Anterior cingulate cortex (tissue), 58 donors: Measurements from ENCODE around the gene LRRTM4.
A peak's percentile ranks its signal among the peaks of the same experiment; 100 is the strongest.

Experiments used
- DNase-seq, 58 donors: peaks; one replicate each; lab custom pipeline; 2025; lab: John Stamatoyannopoulos, UW

The LRRTM4 gene

DNA sequence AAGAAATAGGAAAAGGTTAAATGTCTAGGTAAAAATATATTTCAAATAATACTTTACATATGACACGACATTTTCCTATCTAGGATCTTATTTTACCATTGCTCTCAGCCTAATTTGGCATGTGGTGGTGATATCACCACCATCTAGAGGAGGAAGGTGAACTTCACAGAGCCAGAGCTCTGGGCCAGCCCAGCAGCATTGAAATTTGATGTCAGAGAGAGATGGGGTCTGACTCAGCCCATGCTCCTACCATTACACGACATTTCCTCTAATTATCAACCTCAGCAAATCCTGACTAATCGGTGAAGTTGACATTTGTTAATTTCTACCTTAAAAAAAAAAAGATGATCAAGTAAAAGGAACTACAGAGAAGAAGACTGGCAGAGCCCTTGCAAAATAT is 42.3 kb downstream of the LRRTM4 start:
- no peak for DNase-seq

DNA sequence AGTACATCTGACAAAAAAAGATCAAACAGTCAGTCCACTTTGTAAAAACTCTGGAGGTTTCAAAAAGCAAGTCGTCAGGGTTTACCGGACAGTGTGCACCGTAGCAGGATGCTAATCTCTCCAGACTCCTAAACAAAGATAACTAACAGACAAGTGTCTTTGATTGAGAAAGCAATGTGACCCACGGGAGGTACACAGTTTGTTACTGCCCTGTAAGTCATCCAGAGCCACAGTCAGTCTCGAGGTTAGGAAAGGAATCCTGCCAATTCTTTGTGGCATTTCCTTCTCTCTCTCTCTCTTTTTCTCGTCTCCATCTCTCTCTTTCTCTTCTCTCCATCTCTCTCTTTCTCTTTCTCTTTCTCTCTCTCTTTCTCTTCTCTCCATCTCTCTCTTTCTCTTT is 42.8 kb downstream of the LRRTM4 start:
- no peak for DNase-seq

DNA sequence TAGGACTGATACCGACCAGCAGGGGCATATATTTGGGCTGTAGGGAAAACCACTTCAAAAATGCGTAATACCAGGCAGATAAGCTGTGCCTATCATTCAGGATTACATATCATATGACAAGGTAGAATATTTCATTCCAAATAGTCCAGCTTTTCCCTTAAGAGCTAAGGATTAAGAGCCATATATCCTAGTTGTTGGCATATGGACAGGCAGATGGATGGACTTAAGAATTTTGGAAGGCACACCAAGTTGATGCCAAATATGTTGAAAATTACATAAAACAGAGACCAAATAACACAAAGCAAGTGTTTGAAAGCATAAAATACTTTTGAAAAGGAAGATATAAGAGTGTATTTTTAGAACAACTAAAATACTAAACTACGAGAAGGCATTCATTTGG is 52.1 kb downstream of the LRRTM4 start:
- no peak for DNase-seq

DNA sequence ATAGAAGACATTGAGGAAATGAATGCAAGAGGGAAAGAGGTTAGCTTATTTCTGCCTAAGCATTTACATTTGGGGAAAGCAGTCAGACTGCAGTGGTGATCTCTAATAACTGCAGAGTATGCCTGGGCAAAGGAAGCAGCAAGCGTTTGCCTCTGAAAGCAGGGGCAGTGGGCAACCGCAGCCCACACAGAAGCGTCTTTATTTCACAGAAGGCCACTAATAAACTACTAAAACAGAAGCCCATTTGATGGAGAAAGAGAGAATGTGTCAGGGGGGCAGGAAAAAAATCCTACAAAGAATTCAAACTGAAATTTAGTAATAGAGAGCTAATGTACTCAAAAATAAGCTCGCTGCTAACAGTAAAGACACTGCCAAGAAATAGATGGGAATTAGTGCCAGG is 53.1 kb downstream of the LRRTM4 start:
- peak in 2 of 58 donors; percentile 3 to 10 for DNase-seq

DNA sequence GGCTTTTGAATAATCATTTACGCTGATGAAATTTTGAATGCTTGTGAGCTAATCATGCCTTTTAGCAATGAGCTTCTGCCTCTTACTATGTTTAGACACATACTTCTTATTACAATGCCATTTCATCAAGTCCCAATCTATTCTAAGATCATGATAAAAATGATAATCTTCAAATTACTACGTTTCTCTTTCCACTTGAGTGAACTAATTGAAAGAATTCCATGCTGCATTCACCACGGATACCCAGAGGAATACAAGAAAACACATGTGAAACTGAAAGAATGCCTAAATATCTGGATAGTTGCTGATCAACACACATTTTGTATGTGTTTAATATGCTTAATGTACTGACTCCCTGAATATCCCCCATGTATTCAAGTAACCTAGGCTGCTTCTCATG is 62.3 kb downstream of the LRRTM4 start:
- no peak for DNase-seq

DNA sequence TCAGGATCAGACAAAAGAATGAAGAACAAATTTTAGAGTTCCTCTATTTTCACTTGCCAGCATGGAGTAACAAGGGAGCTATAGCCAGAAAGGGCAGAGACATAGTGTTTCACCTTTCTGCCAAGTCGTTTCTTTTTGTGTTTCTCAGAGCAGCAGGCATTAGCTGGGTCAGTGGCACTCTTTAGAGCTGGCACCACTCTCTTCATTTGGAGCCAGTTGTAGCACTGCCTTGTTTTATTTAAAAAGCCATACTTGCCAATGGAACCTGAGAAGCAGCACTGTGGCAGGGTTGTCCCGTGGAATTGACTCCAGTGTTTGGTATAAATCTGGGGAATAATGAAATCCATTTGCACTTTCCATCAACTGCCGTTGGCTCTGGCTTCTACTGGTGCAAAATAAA is 64.0 kb downstream of the LRRTM4 start:
- peak in 27 of 58 donors; percentile 2 to 80 (median 36) for DNase-seq

DNA sequence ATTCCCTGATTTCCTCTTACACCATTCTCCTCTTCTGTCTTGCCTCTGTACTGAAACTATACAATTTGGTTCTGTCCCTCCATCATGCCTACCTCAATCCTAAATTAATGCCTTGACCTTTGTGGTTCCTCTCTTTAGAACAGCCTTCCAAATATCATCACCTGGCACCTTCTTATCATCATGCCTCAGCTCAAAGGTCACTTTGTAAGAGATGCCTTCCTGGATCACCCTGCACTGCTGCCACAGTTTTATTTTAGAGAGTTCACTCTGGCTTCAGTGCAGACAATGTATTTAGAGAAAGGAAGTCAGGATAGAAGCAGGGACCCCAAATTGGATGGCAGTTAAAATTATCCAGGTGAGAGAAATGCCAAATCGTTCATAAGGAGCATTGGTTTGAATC is 64.5 kb downstream of the LRRTM4 start:
- DNase-seq, result no peak

DNA sequence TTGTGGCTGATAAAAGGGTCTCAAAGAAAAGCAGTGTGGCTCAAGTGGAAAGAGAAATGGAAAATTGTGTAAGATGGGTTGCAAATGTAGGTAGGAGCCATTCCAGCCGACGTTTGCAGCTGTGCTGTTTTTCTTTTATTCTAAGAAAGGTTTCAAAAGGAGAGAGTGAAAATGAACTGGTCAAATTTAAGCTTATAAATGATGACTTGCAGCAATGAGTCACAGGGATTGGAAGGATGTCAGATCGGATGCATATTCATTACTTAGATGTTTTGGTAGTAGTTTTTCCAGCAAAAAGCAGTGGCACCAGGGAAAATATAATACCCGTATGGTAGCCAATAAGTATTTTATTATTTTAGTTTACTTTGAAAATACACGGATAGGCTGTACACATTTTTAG is 79.1 kb downstream of the LRRTM4 start:
- DNase-seq, result no peak

DNA sequence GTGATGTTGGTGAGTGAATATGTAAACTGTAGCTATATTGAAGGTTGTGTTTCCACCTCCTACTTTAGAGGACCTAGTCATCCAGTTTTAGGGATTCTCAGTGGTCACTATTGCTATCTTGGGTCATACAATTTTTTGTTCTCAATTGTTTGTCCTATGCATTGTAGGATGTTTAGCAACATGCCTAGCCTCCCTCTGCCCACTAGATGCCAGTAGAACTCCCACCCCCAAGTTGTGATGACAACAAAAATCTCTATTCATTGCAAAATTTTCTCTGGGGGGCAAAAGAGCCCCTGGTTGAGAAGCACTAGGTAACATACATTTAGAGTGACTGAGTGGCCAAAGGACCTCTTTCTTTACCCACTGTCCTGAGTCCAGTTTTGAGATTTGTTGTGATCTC is 87.3 kb downstream of the LRRTM4 start:
- no peak for DNase-seq

DNA sequence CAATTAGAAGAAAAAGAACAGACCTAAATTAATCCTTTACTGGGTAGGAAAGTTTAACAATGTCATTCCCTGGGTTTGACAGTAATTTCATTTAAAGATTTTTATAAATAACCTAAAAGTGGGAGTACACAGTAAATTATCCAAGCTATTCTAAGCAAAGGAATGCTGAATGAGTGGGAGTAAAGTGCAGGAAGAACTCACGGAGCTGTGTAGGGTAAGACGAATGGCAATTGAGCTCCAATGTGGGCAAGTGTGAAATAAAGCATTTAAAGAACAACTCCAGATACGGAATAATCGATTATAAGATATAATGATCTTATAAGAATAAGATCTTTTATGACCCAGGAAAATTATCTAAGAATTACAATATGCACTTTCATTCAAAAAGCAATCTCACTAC is 93.2 kb downstream of the LRRTM4 start:
- DNase-seq, result no peak

DNA sequence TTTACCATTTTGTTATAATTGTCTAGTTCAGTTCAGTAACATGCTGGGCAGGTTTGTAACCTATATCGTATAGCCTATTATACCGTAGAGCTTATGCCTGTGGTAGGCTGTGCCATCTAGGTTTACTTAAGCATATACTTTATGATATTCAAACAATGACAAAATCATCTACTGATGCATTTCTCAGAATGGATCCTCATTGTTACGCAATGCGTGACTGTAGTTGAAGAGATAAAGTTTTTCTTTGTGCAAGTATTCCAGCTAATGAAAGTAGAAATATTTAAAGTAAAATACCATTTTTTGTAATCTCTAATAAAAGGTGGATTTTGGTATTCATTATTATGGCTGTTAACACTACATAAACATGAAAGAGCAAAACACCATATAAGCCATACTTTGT is 100.2 kb downstream of the LRRTM4 start:
- no peak for DNase-seq

DNA sequence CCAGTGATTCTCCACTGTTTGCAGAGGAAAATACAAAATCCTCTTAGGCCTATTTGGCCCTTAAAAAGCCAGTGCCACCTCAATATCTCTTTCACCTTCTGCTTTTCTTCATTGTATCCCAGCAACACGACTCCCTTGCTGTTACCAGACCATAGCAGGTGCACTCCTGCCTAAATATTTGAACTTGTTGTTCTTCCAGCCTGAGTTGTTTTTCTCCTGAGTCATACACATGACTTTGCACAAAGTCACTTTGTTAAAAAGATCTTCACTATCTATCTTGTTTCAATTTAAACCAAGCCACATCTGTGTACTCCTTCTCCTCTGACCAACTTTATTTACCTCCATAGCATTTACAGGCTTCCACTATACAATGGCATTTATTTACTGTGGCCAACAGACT is 103.6 kb downstream of the LRRTM4 start:
- no peak for DNase-seq

DNA sequence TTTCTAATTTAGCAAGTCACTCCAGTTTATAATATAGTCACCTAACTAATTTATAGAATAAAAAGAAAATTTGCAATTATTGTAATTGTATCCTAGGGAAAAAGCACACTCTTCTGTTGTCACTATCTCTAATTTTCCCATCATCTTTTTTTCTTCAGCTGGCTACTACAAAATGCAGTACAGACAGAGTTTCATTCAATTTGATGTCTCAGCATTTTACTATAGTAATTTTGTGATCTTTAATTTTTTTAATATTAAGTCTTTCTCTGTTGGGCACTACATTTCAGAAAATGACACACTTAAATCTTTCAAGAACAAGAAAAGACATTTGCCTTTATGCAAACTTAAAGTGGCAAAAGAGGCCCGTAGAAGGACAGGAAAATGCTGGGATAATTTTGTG is 118.0 kb downstream of the LRRTM4 start:
- DNase-seq, result no peak

DNA sequence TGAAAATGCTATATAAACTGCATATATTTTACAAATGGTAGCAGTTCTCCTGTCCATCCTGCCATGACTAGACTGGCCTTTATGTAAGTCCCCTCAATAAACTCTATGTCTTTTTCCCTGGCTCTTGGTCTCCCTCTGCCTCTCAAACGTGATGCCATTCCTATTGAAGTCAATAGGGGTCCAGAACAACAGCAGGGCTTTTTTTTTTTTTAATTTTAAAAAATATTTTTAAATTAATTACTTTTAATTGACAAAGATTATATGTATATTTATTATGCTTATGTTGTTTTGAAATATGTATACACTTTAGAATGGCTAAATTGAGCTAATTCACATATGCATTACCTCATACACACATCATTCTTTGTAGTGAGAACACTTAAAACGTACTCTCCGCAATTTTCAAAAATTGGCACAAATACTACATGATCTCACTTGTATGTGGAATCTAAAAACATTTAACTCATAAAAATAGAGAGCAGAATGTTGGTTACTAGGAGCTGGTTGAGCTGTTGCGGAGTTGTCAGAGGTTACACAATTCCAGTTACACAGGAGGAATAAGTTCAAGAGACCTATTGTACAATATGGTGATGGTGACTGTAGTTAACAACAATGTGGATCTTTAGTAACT is 123.1 kb downstream of the LRRTM4 start:
- DNase-seq, result no peak

DNA sequence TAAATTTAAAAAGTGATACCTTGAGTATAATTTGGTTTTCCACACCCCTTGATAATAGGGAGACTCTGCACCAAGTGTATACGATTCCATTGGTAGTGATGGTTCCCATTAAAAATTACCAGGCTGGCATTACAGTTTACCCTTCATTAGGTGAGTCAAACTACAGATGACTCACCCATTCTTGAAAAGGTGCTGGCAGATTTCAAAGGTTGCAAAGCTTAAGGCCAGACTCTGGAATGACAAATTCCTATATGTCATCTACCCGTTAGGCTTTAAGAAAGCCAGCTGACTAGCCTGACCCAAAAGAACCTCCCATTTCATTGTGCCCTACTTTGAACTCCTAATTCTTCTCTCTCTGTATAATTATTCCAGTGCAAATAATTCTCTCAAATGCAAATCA is 124.4 kb downstream of the LRRTM4 start:
- DNase-seq, result no peak

DNA sequence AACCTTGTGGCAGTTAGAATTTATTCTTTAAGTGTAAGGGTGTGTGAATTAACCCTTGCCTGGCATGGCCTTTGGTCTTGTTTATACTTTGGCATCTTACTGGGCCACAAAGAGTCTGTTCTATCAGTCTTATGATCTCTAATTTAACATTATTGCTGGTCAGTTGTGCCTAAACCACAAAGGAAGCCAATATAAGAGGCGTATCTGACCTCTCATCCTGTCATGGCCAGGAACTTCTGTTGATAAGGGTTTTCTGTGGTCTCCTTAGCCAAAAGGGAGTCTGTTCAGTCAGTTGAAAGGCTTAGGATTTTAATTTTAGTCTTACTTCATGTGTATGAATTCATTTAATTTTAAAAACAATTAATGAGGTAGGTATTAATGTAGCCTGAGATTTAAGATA is 127.2 kb downstream of the LRRTM4 start:
- DNase-seq, result no peak

DNA sequence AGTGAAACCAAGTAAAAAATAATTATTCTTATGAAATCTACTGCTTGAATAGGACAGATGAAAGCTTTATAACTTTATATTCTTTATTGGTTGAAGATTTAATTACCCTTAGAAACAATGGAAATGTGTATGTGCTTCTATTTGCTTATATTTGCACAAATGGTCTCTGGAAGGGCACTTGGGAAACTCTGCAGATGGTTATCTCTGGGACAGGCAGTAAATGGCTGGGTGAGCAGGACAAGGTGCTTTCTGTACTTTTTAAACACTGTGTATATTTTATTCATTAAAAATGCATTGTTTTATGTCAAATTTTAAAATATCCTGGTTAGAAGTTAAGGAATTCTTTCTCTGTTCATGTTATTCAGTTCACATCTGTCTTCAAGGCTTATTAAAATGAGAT is 131.1 kb downstream of the LRRTM4 start:
- no peak for DNase-seq

DNA sequence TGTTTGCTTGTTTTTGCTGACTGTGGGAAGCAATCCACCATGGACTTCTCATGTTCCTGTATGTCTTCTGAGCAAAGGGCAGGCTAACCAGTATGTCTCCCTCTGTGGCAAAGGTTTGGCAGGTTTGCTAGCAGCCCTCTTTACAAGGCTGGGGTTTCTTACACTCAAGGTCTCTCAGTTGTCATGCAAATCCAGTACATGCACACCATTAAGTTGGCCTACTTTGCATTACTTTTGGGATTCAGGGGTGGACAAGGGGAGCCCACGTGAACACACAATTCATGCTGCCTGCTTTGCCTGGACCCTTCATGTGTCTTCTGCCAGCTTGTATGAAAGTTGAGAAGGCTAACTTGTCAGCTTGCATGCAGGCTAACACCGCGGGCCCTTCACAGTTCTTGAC is 134.9 kb downstream of the LRRTM4 start:
- no peak for DNase-seq

DNA sequence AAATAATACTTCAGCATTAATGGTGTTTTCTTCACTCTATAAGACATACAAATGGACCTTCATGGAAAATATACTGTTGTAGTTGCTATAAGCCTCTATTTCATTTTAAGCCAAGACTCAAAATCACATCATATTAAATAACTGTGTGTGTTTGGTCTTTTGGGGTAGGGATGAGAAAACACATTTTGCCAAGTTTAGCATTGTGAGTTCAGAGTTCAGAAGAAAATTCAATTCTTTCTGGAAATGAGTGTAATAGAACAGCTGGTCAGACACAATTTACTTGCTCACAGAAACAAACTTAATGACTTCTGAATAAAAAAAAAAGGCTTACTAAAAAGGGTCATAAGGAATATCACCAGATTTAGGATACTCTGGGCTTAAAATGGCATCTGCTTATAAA is 149.5 kb downstream of the LRRTM4 start:
- DNase-seq, result no peak

DNA sequence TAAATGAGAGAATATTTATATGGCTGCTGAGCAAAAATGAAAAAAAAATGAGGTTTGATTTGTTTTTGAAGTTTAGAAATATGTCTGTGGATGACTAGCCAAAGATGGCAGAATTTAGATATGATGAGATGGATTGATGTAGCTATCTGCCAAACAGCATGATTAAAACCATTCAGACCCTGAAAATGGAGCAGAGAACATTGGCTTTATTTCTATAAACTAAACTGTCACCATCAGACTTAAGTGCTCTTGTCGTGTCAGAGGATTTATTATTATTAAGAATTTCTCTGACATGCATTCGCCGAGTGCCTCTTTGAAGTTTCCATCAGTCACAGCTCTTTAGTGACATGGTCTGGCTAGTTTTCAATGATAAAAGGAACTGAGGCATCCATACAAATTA is 151.7 kb downstream of the LRRTM4 start:
- no peak for DNase-seq

DNA sequence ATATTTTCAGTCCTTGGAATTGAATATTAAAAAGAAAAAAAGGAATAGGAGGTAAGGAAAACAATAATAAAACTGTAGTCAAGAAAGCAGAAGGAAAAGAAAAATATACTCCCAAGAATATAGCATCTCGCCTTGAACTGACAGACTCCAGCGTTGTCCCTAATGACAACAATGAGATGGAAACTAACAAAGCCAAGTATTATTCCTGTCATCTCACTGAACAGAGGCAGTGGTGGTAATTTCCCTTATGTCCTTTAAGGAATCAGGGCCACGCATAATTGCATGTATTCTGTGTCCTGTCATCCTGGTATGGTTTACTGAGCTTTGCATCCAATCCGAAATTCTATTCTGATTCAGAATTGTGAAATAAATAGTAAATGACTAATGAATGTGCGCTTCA is 158.9 kb downstream of the LRRTM4 start:
- DNase-seq, result no peak

DNA sequence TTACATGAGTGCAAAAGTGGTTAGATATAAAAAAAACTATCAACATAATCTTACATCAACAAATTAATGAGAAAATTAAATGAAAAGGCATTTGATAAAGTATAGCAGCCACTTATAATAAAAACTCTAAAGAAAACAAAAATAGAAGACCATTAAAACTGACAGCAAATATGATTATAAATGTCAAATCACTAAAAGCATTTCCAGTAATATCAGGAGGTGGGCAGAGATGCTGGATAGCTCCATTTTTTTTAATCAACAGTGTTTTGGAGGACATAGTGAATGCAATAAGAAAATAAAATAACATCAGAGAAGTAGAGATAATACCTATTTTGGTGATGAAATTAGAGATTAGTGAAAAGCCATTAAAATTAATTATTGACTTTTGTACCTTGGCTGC is 173.4 kb downstream of the LRRTM4 start:
- no peak for DNase-seq

DNA sequence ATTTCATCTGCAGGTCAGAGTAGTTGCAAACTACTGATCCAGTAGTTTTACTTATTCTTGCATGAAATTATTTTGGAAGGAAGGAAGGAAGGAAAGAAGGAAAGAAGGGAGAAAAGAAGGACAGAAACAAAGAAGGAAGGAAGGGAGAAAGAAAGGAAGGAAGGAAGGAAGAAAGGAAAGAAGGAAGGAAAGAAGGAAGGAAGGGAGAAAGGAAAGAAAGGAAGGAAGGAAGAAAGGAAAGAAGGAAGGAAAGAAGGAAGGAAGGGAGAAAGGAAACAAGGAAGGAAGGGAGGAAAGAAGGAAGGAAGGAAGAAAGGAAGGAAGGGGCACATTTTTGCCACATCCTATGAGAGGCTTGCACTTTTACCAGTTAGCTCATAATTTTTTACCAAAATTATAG is 186.2 kb downstream of the LRRTM4 start:
- no peak for DNase-seq
